Upper lobe of right lung (tissue), 1 donor: ENCODE results near the gene C22orf15. TPM values are rescaled to one million over a fixed set of nuclear protein-coding genes. Genes with fewer than 3 reads are reported as not detected.
A peak's percentile ranks its signal among the peaks of the same experiment; 100 is the strongest.

ENCODE experiments used
- ATAC-seq: fragments of 200-7000 bp; cut with Tn5 transposase; one replicate; pipeline ENCODE4 v1.9.1; 2020; ENCODE audit warnings: mild to moderate bottlenecking, moderate library complexity
- DNase-seq: peaks from one replicate; pipeline ENCODE4 v3.0.0-alpha.2; 2020
- H3K27ac ChIP-seq: fragments of 200-600 bp; one replicate; pipeline ENCODE4 v1.8.0; 2022
- H3K27me3 ChIP-seq: fragments of 200-600 bp; one replicate; pipeline ENCODE4 v1.8.0; 2022; ENCODE audit warnings: mild to moderate bottlenecking
- H3K36me3 ChIP-seq: fragments of 200-600 bp; one replicate; pipeline ENCODE4 v1.8.0; 2022
- H3K4me1 ChIP-seq: fragments of 200-600 bp; one replicate; pipeline ENCODE4 v1.8.0; 2022
- H3K4me3 ChIP-seq: fragments of 200-600 bp; one replicate; pipeline ENCODE4 v1.8.0; 2022; ENCODE audit warnings: mild to moderate bottlenecking
- H3K9me3 ChIP-seq: fragments of 200-600 bp; one replicate; pipeline ENCODE4 v1.8.0; 2022
- CTCF ChIP-seq: fragments of 200-600 bp; IDR thresholded peaks from one replicate; pipeline ENCODE4 v1.8.0; 2022; ENCODE audit warnings: antibody characterized with exemption
- intact Hi-C: fragments of 100-400 bp; cut with DNase I; formaldehyde crosslinking; loops from one replicate; pipeline ENCODE4 v1.11.0; 2022
- total RNA-seq: library from RNA; stranded (reverse); fragmentation: NEBNext Ultra II Directional; extraction: Animal tissue kit (Norgen Biotek cat#: 25700); gene quantifications from one replicate; pipeline ENCODE4 v1.2.1, GENCODE V29; 2021
- donor health status: DM: no; HTN: yes; CAD: no; lungs with severe emphysema.

The C22orf15 gene
- total RNA-seq, 1 donor from 2014 or later = not detected

- Histone ChIP-seq H3K4me3 (no peak overlapping the region), H3K4me1 (no peaks in the 10 kb centered on the region), H3K9me3 (no peaks in the 10 kb centered on the region), H3K27me3 (no peaks in the 10 kb centered on the region), H3K36me3 (no peaks in the 10 kb centered on the region), H3K27ac (no peak overlapping the region)
- intact Hi-C loops = no loop called here
- ATAC-seq (no peak), DNase-seq (no peak)
- no peak for TF ChIP-seq CTCF
These were observed 5.9 kb upstream of the C22orf15 start for GRCh38 chr22:23756891-23757290.

- ATAC-seq = no peak
- intact Hi-C loops = no loop called here
- no peak for TF ChIP-seq CTCF
These were observed 3.2 kb upstream of the C22orf15 start for GRCh38 chr22:23759566-23759965.

GRCh38 chr22:23760056-23760455 lies 2.7 kb upstream of the C22orf15 start:
- Histone ChIP-seq H3K36me3 (no peaks in the 10 kb centered on the region), H3K27me3 (no peaks in the 10 kb centered on the region), H3K27ac (no peak overlapping the region), H3K4me3 (no peak overlapping the region), H3K9me3 (no peaks in the 10 kb centered on the region), H3K4me1 (peaks cover 7% of the 10 kb centered on the region)
- no peak for TF ChIP-seq CTCF
- ATAC-seq (no peak), DNase-seq (no peak)
- intact Hi-C loops = no loop called here

More at GRCh38 chr22:23759566-23759965, 3.2 kb upstream of the C22orf15 start:
- H3K9me3 ChIP-seq = no peaks in the 10 kb centered on the region
- H3K27me3 ChIP-seq = no peaks in the 10 kb centered on the region
- no peaks in the 10 kb centered on the region for H3K36me3 ChIP-seq
- no peak overlapping the region for H3K27ac ChIP-seq
- DNase-seq = no peak
- H3K4me3 ChIP-seq = no peak overlapping the region
- H3K4me1 ChIP-seq = peaks cover 7% of the 10 kb centered on the region

GRCh38 chr22:23763579-23763945 lies 772 bp downstream of the C22orf15 start:
- Histone ChIP-seq H3K9me3 (no peaks in the 10 kb centered on the region), H3K36me3 (no peaks in the 10 kb centered on the region), H3K27me3 (no peaks in the 10 kb centered on the region), H3K4me3 (peak overlapping the region; percentile 28), H3K27ac (no peak overlapping the region), H3K4me1 (peaks cover 18% of the 10 kb centered on the region)
- intact Hi-C loops = no loop called here
- peak; percentile 4 for ATAC-seq
- TF ChIP-seq CTCF = no peak
- peak; percentile 78 for DNase-seq

- no peak for TF ChIP-seq CTCF
- DNase-seq (no peak), ATAC-seq (no peak)
- intact Hi-C loops = no loop called here
- Histone ChIP-seq H3K27me3 (no peaks in the 10 kb centered on the region), H3K4me1 (peaks cover 22% of the 10 kb centered on the region), H3K27ac (no peak overlapping the region), H3K4me3 (peak overlapping the region; percentile 28), H3K9me3 (no peaks in the 10 kb centered on the region), H3K36me3 (no peaks in the 10 kb centered on the region)
These were observed 1.2 kb downstream of the C22orf15 start for GRCh38 chr22:23763954-23764353.
